OCI-LY1 (cell line): ENCODE measurements around the gene HIRIP3.

Experiments used
- H2AFZ ChIP-seq: fragments of 200-600 bp; sonication (generic), shearing (Covaris generic); 2 replicates; pipeline ENCODE4 v1.6.0; 2014; ENCODE audit warnings: antibody characterized with exemption, mild to moderate bottlenecking, low read length
- H3F3A ChIP-seq: fragments of 200-600 bp; sonication (generic), shearing (Covaris generic); 2 replicates; pipeline ENCODE4 v1.6.0; 2014; ENCODE audit warnings: mild to moderate bottlenecking, antibody characterized with exemption, low read length, moderate library complexity; ENCODE audit not compliant: insufficient read depth
- H3K27ac ChIP-seq: fragments of 200-600 bp; sonication (generic); 2 replicates; pipeline ENCODE4 v1.5.1; 2014; ENCODE audit warnings: low read length, mixed run types, mild to moderate bottlenecking, low read depth; ENCODE audit not compliant: poor library complexity, severe bottlenecking
- H3K27me3 ChIP-seq: fragments of 200-600 bp; sonication (generic); 2 replicates; pipeline ENCODE4 v1.6.0; 2014; ENCODE audit warnings: antibody characterized with exemption, mild to moderate bottlenecking, low read length, moderate library complexity; ENCODE audit not compliant: insufficient read depth
- H3K36me3 ChIP-seq: fragments of 200-600 bp; sonication (generic); 2 replicates; pipeline ENCODE4 v1.6.1; 2014; ENCODE audit warnings: mild to moderate bottlenecking, antibody characterized with exemption, low read length, moderate library complexity, mixed read lengths; ENCODE audit not compliant: insufficient read depth
- H3K4me1 ChIP-seq: fragments of 200-600 bp; sonication (generic); 2 replicates; pipeline ENCODE4 v1.5.1; 2014; ENCODE audit warnings: mild to moderate bottlenecking, low read length, moderate library complexity; ENCODE audit not compliant: insufficient read depth, severe bottlenecking
- H3K4me2 ChIP-seq: fragments of 200-600 bp; sonication (generic), shearing (Covaris generic); 2 replicates; pipeline ENCODE4 v1.6.1; 2014; ENCODE audit warnings: low read length
- H3K4me3 ChIP-seq: fragments of 200-600 bp; sonication (generic); 2 replicates; pipeline ENCODE4 v1.5.1; 2014; ENCODE audit warnings: low read length, low read depth, mild to moderate bottlenecking, mixed read lengths; ENCODE audit not compliant: poor library complexity, severe bottlenecking
- H3K79me2 ChIP-seq: fragments of 200-600 bp; shearing (Covaris generic); 2 replicates; pipeline ENCODE4 v1.6.1; 2016; ENCODE audit warnings: mixed run types, low read length, mixed read lengths; ENCODE audit not compliant: insufficient read depth
- H3K9ac ChIP-seq: fragments of 200-600 bp; sonication (generic), shearing (Covaris generic); 2 replicates; pipeline ENCODE4 v1.6.1; 2014; ENCODE audit warnings: mild to moderate bottlenecking, low read length, mixed read lengths
- H3K9me2 ChIP-seq: fragments of 200-600 bp; sonication (generic), shearing (Covaris generic); 2 replicates; pipeline ENCODE4 v1.6.1; 2014; ENCODE audit warnings: low read depth, mild to moderate bottlenecking, low read length, mixed read lengths
- H3K9me3 ChIP-seq: fragments of 200-600 bp; shearing (Covaris generic); 2 replicates; pipeline ENCODE4 v1.6.1; 2014; ENCODE audit warnings: low read length, mixed read lengths
- H4K20me1 ChIP-seq: fragments of 200-600 bp; sonication (generic), shearing (Covaris generic); 2 replicates; pipeline ENCODE4 v1.6.0; 2016; ENCODE audit warnings: mild to moderate bottlenecking, low read length; ENCODE audit not compliant: insufficient read depth
- CTCF ChIP-seq: fragments of 200-600 bp; sonication (generic), shearing (Covaris generic); IDR thresholded peaks from 2 replicates; pipeline ENCODE4 v1.5.1; 2017; ENCODE audit warnings: mild to moderate bottlenecking, antibody characterized with exemption, low read length, moderate library complexity, mixed read lengths
- EZH2 ChIP-seq: fragments of 200-600 bp; sonication (generic), shearing (Covaris generic); IDR thresholded peaks from 2 replicates; pipeline ENCODE4 v1.8.0; 2017; ENCODE audit warnings: borderline replicate concordance, mixed run types, mild to moderate bottlenecking, antibody characterized with exemption, low read length, moderate library complexity, mixed read lengths

HIRIP3 gene

GRCh38 chr16:30011714-30012504 lies 16.5 kb upstream of the HIRIP3 start:
- Histone ChIP-seq H3K9me3 (no peaks in the 10 kb centered on the region), H3K4me3 (no peak overlapping the region), H2AFZ (no peak overlapping the region)

GRCh38 chr16:30010844-30011713 lies 15.7 kb upstream of the HIRIP3 start, which contains the start of gene DOC2A:
Gene DOC2A, minus strand, starts transcription at chr16:30011027. Its CDS starts 805 bp downstream, at chr16:30010222.
- H4K20me1 ChIP-seq, result no peaks in the 10 kb centered on the region
- no peak within 1 kb of the TSS for H2AFZ ChIP-seq
- H3K36me3 ChIP-seq, result peaks cover 4% of the 10 kb centered on the region
- H3K9me2 ChIP-seq, result no peaks in the 10 kb centered on the region
- H3F3A ChIP-seq, result no peaks in the 10 kb centered on the region
- H3K27ac ChIP-seq, result no peak within 1 kb of the TSS
- H3K9ac ChIP-seq, result no peak within 1 kb of the TSS
- H3K9me3 ChIP-seq, result no peaks in the 10 kb centered on the region
- H3K79me2 ChIP-seq, result no peaks in the 10 kb centered on the region
- H3K27me3 ChIP-seq, result peaks cover 4% of the 10 kb centered on the region
- no peak for TF ChIP-seq CTCF
- TF ChIP-seq EZH2, result no peak
- peak within 1 kb of the TSS; percentile 42 for H3K4me3 ChIP-seq
- no peaks in the 10 kb centered on the region for H3K4me1 ChIP-seq
- peak within 1 kb of the TSS; percentile 37; the same call in 1 of the 2 replicates for H3K4me2 ChIP-seq

More at GRCh38 chr16:30011714-30012504, 16.5 kb upstream of the HIRIP3 start:
- Histone ChIP-seq H3K9me2 (no peaks in the 10 kb centered on the region), H3K4me1 (no peaks in the 10 kb centered on the region), H3F3A (no peaks in the 10 kb centered on the region), H3K9ac (no peak overlapping the region), H3K27me3 (peaks cover 4% of the 10 kb centered on the region), H3K36me3 (no peaks in the 10 kb centered on the region), H4K20me1 (no peaks in the 10 kb centered on the region), H3K79me2 (no peaks in the 10 kb centered on the region), H3K4me2 (no peak overlapping the region), H3K27ac (no peak overlapping the region)
- TF ChIP-seq EZH2 (no peak), CTCF (no peak)

- Histone ChIP-seq H3K9ac (no peak overlapping the region), H3K27me3 (peaks cover 4% of the 10 kb centered on the region), H4K20me1 (no peaks in the 10 kb centered on the region), H3K4me3 (peak overlapping the region; percentile 42), H3K9me3 (no peaks in the 10 kb centered on the region), H3K27ac (no peak overlapping the region), H3K79me2 (no peaks in the 10 kb centered on the region), H2AFZ (no peak overlapping the region), H3K4me2 (peak overlapping the region; percentile 37; the same call in 1 of the 2 replicates), H3F3A (no peaks in the 10 kb centered on the region), H3K9me2 (no peaks in the 10 kb centered on the region), H3K36me3 (peaks cover 9% of the 10 kb centered on the region), H3K4me1 (no peaks in the 10 kb centered on the region)
- TF ChIP-seq CTCF (no peak), EZH2 (no peak)
Measured at GRCh38 chr16:30009990-30010843, 14.8 kb upstream of the HIRIP3 start.
